GM12873 (cell line): ENCODE data around the gene ASB6.

Experiments
- CTCF ChIP-seq: IDR thresholded peaks from 2 replicates; pipeline ENCODE4 v1.5.1; 2012; ENCODE audit warnings: low read depth, mild to moderate bottlenecking, moderate library complexity, low read length, control low read depth; ENCODE audit not compliant: insufficient read depth; ENCODE audit errors: missing control alignments

Gene ASB6

GRCh38 chr9:129655696-129656095, 13.7 kb upstream of the ASB6 start:
- TF ChIP-seq CTCF = no peak

- no peak for TF ChIP-seq CTCF
These were observed 13.2 kb upstream of the ASB6 start for GRCh38 chr9:129655154-129655553.

- TF ChIP-seq CTCF = no peak
These were observed 12.6 kb upstream of the ASB6 start for GRCh38 chr9:129654554-129655040.

GRCh38 chr9:129653823-129654553, 12.0 kb upstream of the ASB6 start:
- no peak for TF ChIP-seq CTCF

GRCh38 chr9:129650680-129651235, 8.8 kb upstream of the ASB6 start:
- TF ChIP-seq CTCF = no peak

- no peak for TF ChIP-seq CTCF
These were observed 8.1 kb upstream of the ASB6 start for GRCh38 chr9:129649726-129650679.

- TF ChIP-seq CTCF = no peak
These were observed 6.8 kb upstream of the ASB6 start for GRCh38 chr9:129648764-129649115.
